Measurements from ENCODE around the gene SNRPA.
A peak's percentile ranks its signal among the peaks of the same experiment; 100 is the strongest.

SNRPA gene

DNA sequence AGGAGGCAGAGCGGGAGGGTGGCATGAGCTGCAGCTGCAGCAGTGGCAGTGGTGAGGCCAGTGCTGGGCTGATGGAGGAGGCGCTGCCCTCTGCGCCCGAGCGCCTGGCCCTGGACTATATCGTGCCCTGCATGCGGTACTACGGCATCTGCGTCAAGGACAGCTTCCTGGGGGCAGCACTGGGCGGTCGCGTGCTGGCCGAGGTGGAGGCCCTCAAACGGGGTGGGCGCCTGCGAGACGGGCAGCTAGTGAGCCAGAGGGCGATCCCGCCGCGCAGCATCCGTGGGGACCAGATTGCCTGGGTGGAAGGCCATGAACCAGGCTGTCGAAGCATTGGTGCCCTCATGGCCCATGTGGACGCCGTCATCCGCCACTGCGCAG, 50.0 kb downstream of the SNRPA start:
- CTCF ChIA-PET = no interaction called here
- POLR2A ChIA-PET = interaction anchor here (0.5 to 8.6 kb wide), 7 partner anchors 21 to 202 kb away, joined by 3 to 66 read pairs (median 5); partner anchors contain the start of genes ACTMAP, RAB4B and SNRPA
- Histone ChIP-seq H3K4me1 (ENCODE audit: control insufficient read depth, insufficient read depth, low read length) (peaks cover 65% of the 10 kb centered on the region), H3K36me3 (ENCODE audit: control insufficient read depth in 2 of 2, insufficient read depth in 1 of 2, low read length in 2 of 2) (peaks cover 35 to 52% of the 10 kb centered on the region in 2 experiments), H3K4me3 (ENCODE audit: low read depth, low read length) (no peak overlapping the region), H3K27ac (ENCODE audit: extremely low read depth, low read depth, low read length) (peak overlapping the region; percentile 46), H3K9me3 (ENCODE audit: control insufficient read depth, insufficient read depth, low read depth, low read length) (no peaks in the 10 kb centered on the region)
- TF ChIP-seq ZNF37A (tag by site-specific recombination; IDR thresholded peaks at IDR 0.05) = no peak
- TF ChIP-seq, protein P1, sequence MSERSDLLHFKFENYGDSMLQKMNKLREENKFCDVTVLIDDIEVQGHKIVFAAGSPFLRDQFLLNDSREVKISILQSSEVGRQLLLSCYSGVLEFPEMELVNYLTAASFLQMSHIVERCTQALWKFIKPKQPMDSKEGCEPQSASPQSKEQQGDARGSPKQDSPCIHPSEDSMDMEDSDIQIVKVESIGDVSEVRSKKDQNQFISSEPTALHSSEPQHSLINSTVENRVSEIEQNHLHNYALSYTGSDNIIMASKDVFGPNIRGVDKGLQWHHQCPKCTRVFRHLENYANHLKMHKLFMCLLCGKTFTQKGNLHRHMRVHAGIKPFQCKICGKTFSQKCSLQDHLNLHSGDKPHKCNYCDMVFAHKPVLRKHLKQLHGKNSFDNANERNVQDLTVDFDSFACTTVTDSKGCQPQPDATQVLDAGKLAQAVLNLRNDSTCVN (tag by site-specific recombination; optimal IDR thresholded peaks at IDR 0.05) = no peak
- TF ChIP-seq, protein P2, sequence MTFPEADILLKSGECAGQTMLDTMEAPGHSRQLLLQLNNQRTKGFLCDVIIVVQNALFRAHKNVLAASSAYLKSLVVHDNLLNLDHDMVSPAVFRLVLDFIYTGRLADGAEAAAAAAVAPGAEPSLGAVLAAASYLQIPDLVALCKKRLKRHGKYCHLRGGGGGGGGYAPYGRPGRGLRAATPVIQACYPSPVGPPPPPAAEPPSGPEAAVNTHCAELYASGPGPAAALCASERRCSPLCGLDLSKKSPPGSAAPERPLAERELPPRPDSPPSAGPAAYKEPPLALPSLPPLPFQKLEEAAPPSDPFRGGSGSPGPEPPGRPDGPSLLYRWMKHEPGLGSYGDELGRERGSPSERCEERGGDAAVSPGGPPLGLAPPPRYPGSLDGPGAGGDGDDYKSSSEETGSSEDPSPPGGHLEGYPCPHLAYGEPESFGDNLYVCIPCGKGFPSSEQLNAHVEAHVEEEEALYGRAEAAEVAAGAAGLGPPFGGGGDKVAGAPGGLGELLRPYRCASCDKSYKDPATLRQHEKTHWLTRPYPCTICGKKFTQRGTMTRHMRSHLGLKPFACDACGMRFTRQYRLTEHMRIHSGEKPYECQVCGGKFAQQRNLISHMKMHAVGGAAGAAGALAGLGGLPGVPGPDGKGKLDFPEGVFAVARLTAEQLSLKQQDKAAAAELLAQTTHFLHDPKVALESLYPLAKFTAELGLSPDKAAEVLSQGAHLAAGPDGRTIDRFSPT (tag by site-specific recombination; IDR thresholded peaks at IDR 0.05) = peak; percentile 74; the same call in 1 of the 2 replicates
- TF ChIP-seq, protein P3, sequence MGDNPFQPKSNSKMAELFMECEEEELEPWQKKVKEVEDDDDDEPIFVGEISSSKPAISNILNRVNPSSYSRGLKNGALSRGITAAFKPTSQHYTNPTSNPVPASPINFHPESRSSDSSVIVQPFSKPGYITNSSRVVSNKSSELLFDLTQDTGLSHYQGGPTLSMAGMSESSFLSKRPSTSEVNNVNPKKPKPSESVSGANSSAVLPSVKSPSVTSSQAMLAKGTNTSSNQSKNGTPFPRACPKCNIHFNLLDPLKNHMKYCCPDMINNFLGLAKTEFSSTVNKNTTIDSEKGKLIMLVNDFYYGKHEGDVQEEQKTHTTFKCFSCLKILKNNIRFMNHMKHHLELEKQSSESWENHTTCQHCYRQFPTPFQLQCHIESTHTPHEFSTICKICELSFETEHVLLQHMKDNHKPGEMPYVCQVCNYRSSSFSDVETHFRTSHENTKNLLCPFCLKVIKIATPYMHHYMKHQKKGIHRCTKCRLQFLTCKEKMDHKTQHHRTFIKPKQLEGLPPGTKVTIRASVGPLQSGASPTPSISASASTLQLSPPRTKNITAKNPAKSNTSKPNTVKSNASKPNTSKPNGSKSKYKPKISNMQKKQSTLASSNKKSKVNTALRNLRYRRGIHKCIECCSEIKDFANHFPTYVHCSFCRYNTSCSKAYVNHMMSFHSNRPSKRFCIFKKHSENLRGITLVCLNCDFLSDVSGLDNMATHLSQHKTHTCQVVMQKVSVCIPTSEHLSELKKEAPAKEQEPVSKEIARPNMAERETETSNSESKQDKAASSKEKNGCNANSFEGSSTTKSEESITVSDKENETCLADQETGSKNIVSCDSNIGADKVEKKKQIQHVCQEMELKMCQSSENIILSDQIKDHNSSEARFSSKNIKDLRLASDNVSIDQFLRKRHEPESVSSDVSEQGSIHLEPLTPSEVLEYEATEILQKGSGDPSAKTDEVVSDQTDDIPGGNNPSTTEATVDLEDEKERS (tag by site-specific recombination; IDR thresholded peaks at IDR 0.05) = no peak
- no peak for TF ChIP-seq ZNF768 (tag by site-specific recombination; IDR thresholded peaks at IDR 0.05)
- no peak for TF ChIP-seq ZNF777 (tag by site-specific recombination; IDR thresholded peaks at IDR 0.05; ENCODE audit: borderline replicate concordance)
- TF ChIP-seq, protein P4, sequence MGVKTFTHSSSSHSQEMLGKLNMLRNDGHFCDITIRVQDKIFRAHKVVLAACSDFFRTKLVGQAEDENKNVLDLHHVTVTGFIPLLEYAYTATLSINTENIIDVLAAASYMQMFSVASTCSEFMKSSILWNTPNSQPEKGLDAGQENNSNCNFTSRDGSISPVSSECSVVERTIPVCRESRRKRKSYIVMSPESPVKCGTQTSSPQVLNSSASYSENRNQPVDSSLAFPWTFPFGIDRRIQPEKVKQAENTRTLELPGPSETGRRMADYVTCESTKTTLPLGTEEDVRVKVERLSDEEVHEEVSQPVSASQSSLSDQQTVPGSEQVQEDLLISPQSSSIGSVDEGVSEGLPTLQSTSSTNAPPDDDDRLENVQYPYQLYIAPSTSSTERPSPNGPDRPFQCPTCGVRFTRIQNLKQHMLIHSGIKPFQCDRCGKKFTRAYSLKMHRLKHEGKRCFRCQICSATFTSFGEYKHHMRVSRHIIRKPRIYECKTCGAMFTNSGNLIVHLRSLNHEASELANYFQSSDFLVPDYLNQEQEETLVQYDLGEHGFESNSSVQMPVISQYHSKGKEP (tag by site-specific recombination; IDR thresholded peaks at IDR 0.05) = no peak
- no peak for TF ChIP-seq PRDM1 (tag by site-specific recombination; IDR thresholded peaks at IDR 0.05)
- TF ChIP-seq, protein P5, sequence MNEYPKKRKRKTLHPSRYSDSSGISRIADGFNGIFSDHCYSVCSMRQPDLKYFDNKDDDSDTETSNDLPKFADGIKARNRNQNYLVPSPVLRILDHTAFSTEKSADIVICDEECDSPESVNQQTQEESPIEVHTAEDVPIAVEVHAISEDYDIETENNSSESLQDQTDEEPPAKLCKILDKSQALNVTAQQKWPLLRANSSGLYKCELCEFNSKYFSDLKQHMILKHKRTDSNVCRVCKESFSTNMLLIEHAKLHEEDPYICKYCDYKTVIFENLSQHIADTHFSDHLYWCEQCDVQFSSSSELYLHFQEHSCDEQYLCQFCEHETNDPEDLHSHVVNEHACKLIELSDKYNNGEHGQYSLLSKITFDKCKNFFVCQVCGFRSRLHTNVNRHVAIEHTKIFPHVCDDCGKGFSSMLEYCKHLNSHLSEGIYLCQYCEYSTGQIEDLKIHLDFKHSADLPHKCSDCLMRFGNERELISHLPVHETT (tag by site-specific recombination; IDR thresholded peaks at IDR 0.05) = no peak
- TF ChIP-seq ZNF416 (tag by site-specific recombination; IDR thresholded peaks at IDR 0.05) = no peak
- TF ChIP-seq, protein P6, sequence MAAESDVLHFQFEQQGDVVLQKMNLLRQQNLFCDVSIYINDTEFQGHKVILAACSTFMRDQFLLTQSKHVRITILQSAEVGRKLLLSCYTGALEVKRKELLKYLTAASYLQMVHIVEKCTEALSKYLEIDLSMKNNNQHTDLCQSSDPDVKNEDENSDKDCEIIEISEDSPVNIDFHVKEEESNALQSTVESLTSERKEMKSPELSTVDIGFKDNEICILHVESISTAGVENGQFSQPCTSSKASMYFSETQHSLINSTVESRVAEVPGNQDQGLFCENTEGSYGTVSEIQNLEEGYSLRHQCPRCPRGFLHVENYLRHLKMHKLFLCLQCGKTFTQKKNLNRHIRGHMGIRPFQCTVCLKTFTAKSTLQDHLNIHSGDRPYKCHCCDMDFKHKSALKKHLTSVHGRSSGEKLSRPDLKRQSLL (tag by site-specific recombination; IDR thresholded peaks at IDR 0.05) = no peak
- TF ChIP-seq ZNF10 (tag by site-specific recombination; IDR thresholded peaks at IDR 0.05) = no peak
- no peak for TF ChIP-seq ZNF629 (tag by site-specific recombination; IDR thresholded peaks at IDR 0.05)
- no peak for TF ChIP-seq ZSCAN30 (tag by site-specific recombination; IDR thresholded peaks at IDR 0.05)
- no peak for TF ChIP-seq KLF8 (tag by site-specific recombination; IDR thresholded peaks at IDR 0.05)
- TF ChIP-seq ZEB2 (tag by site-specific recombination; IDR thresholded peaks at IDR 0.05) = no peak
- TF ChIP-seq ZNF785 (tag by site-specific recombination; IDR thresholded peaks at IDR 0.05) = 0 out of 2 replicates have a peak, but pooled peaks have one; percentile 21
- TF ChIP-seq ZNF366 (tag by site-specific recombination; conservative IDR thresholded peaks at IDR 0.05) = no peak
- TF ChIP-seq ZNF175 (tag by site-specific recombination; IDR thresholded peaks at IDR 0.05) = no peak
- TF ChIP-seq OSR2 (tag by site-specific recombination; IDR thresholded peaks at IDR 0.05) = no peak
- TF ChIP-seq ZNF423 (tag by site-specific recombination; IDR thresholded peaks at IDR 0.05) = no peak
- TF ChIP-seq ZNF529 (tag by site-specific recombination; IDR thresholded peaks at IDR 0.05; ENCODE audit: insufficient replicate concordance) = no peak
- TF ChIP-seq, protein P7, sequence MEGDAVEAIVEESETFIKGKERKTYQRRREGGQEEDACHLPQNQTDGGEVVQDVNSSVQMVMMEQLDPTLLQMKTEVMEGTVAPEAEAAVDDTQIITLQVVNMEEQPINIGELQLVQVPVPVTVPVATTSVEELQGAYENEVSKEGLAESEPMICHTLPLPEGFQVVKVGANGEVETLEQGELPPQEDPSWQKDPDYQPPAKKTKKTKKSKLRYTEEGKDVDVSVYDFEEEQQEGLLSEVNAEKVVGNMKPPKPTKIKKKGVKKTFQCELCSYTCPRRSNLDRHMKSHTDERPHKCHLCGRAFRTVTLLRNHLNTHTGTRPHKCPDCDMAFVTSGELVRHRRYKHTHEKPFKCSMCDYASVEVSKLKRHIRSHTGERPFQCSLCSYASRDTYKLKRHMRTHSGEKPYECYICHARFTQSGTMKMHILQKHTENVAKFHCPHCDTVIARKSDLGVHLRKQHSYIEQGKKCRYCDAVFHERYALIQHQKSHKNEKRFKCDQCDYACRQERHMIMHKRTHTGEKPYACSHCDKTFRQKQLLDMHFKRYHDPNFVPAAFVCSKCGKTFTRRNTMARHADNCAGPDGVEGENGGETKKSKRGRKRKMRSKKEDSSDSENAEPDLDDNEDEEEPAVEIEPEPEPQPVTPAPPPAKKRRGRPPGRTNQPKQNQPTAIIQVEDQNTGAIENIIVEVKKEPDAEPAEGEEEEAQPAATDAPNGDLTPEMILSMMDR (tag by site-specific recombination; IDR thresholded peaks at IDR 0.05) = peak; percentile 29; the same call in 1 of the 2 replicates
- TF ChIP-seq KLF1 (tag by site-specific recombination; IDR thresholded peaks at IDR 0.05) = no peak
- TF ChIP-seq, protein P8, sequence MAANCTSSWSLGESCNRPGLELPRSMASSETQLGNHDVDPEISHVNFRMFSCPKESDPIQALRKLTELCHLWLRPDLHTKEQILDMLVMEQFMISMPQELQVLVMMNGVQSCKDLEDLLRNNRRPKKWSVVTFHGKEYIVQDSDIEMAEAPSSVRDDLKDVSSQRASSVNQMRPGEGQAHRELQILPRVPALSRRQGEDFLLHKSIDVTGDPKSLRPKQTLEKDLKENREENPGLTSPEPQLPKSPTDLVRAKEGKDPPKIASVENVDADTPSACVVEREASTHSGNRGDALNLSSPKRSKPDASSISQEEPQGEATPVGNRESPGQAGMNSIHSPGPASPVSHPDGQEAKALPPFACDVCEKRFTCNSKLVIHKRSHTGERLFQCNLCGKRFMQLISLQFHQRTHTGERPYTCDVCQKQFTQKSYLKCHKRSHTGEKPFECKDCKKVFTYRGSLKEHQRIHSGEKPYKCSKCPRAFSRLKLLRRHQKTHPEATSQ (tag by site-specific recombination; IDR thresholded peaks at IDR 0.05) = no peak
